Thoracic aorta (tissue), 2 donors: Measurements from ENCODE around the gene KCNJ6. TPM values are rescaled to one million over a fixed set of nuclear protein-coding genes. Genes with fewer than 3 reads are reported as not detected.

Experiments used
- ATAC-seq: fragments of 150-250 bp; one replicate; pipeline ENCODE4 v1.8.0; 2017; ENCODE audit warnings: low read depth; ENCODE audit not compliant: insufficient number of reproducible peaks, low FRiP score
- DNase-seq: peaks from one replicate; pipeline ENCODE4 v3.0.0-alpha.2; 2020; ENCODE audit warnings: low spot score
- H3K27ac ChIP-seq, 2 donors: fragments of 200-600 bp; sonication (generic); 1 replicate in 1 of 2; 2 replicates in 1 of 2; pipeline ENCODE4 v1.5.1; 2016; ENCODE audit warnings: mild to moderate bottlenecking in 2 of 2, moderate library complexity in 2 of 2
- H3K27me3 ChIP-seq: fragments of 200-600 bp; sonication (generic); replicated peaks from 2 replicates; pipeline ENCODE4 v1.6.0; 2016; ENCODE audit warnings: mild to moderate bottlenecking; ENCODE audit not compliant: insufficient read depth
- H3K36me3 ChIP-seq: fragments of 200-600 bp; sonication (generic); one replicate; pipeline ENCODE4 v1.5.1; 2016
- H3K4me1 ChIP-seq, 2 donors: fragments of 200-600 bp; sonication (generic); 1 replicate in 1 of 2; 2 replicates in 1 of 2; pipeline versions ENCODE4 v1.5.1 to v1.6.0; 2016; ENCODE audit warnings: low read depth in 2 of 2, mild to moderate bottlenecking in 1 of 2; ENCODE audit not compliant: control insufficient read depth in 1 of 2
- H3K4me3 ChIP-seq: fragments of 200-600 bp; sonication (generic); 2 replicates; pipeline ENCODE4 v1.5.1; 2016; ENCODE audit warnings: mild to moderate bottlenecking
- H3K9me3 ChIP-seq: fragments of 200-600 bp; sonication (generic); 2 replicates; pipeline ENCODE4 v1.5.1; 2016
- total RNA-seq, 2 donors: library from RNA; depleted of rRNA; stranded (reverse); fragments of >200 nt; gene quantifications; one replicate each; pipeline versions ENCODE4 v1.1.0 to v1.2.3, GENCODE V29; 2016
- TF ChIP-seq, protein P1 (sequence below): fragments of 200-600 bp; sonication (generic); IDR thresholded peaks from one replicate; pipeline ENCODE4 v1.5.1; 2019; ENCODE audit warnings: antibody characterized with exemption

The KCNJ6 gene
- total RNA-seq, 2 donors from 2014 or later, result not detected

DNA sequence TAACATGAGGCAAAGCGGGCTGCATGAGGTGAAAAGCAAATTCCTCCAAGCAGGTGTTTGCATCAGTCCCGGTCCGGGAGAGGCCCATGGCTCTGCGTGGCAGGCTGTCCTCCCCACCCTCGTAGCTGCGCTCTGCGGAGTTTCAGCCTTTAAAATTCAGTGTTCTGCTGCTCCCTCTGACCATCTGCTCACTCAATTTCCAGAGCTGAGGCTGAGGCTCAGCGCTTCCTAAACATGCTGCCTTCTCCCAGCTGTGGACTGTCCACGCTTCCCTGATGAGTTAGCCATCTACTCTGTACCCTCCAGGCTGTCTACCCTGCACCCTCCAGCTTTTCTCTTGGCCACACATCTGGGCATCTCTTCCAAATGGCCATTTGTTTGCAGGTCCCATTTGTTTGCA is 87.7 kb downstream of the KCNJ6 start:
- H3K4me1 ChIP-seq, result no peaks in the 10 kb centered on the region
- no peak overlapping the region for H3K4me3 ChIP-seq
- H3K27ac ChIP-seq, result no peak overlapping the region
- H3K36me3 ChIP-seq, result no peaks in the 10 kb centered on the region
- H3K27me3 ChIP-seq, result no peaks in the 10 kb centered on the region
- DNase-seq, result no peak
- no peak for ATAC-seq
- TF ChIP-seq, protein P1, sequence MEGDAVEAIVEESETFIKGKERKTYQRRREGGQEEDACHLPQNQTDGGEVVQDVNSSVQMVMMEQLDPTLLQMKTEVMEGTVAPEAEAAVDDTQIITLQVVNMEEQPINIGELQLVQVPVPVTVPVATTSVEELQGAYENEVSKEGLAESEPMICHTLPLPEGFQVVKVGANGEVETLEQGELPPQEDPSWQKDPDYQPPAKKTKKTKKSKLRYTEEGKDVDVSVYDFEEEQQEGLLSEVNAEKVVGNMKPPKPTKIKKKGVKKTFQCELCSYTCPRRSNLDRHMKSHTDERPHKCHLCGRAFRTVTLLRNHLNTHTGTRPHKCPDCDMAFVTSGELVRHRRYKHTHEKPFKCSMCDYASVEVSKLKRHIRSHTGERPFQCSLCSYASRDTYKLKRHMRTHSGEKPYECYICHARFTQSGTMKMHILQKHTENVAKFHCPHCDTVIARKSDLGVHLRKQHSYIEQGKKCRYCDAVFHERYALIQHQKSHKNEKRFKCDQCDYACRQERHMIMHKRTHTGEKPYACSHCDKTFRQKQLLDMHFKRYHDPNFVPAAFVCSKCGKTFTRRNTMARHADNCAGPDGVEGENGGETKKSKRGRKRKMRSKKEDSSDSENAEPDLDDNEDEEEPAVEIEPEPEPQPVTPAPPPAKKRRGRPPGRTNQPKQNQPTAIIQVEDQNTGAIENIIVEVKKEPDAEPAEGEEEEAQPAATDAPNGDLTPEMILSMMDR, result no peak
- no peaks in the 10 kb centered on the region for H3K9me3 ChIP-seq

DNA sequence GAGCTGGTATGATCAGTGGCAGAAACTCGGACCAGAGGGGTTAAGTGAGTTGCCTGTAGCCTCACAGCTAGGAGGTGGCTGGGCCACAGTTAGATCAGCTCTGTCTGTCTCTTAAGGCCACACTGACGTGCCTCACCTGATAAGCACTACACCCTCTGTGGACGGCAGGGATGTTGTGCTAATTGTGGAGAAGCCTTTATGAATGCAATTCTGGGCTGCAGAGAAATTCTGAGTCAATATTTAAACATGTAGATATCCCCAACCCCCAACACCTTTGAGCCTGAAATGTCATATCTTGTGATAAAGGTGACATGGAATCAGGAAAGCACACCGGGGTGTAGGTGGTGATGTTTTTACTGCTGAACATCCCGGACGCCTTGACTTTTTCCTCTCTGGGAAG is 88.3 kb downstream of the KCNJ6 start:
- Histone ChIP-seq H3K27ac (no peak overlapping the region), H3K27me3 (no peaks in the 10 kb centered on the region)
- no peak for DNase-seq

DNA sequence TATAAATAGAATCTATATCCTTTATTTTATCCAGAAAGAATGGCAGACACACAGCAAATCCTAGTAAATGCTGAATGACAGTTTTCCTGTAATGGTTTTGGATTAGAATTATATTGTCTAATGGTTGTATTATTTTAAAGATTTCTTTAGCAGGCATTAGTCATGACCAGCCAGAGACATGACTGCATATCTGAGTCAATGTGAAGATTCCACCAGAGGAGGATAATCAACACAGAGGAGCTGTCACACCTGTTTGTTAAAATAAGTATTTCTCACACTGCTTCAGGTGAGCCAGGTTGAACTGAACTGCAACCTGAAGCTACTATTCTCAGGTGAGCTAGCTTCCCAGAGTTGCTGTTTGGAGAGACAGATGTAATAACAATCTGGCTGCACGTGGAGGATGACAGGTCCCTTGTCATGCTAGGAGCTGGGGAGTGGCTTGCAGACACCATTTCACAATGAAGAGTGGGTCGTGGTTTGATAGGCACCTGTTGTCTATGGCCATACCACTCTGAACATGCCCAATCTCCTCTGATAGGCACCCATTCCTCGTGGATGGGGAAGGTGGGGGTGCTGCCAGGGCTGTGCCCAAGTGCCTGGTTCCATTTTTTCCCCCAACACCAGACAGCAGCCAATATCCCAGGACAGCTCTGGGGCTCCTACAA is 94.3 kb downstream of the KCNJ6 start:
- Histone ChIP-seq H3K27me3 (no peaks in the 10 kb centered on the region), H3K4me3 (no peak overlapping the region), H3K4me1 (no peaks in the 10 kb centered on the region), H3K27ac (no peak overlapping the region), H3K9me3 (no peaks in the 10 kb centered on the region), H3K36me3 (no peaks in the 10 kb centered on the region)
- no peak for ATAC-seq
- TF ChIP-seq, protein P1, result no peak
- DNase-seq, result no peak

More for the DNA sequence above, 88.3 kb downstream of the KCNJ6 start:
- Histone ChIP-seq H3K4me1 (no peaks in the 10 kb centered on the region), H3K9me3 (no peaks in the 10 kb centered on the region), H3K36me3 (no peaks in the 10 kb centered on the region), H3K4me3 (no peak overlapping the region)
- ATAC-seq, result no peak
- TF ChIP-seq, protein P1, result no peak

DNA sequence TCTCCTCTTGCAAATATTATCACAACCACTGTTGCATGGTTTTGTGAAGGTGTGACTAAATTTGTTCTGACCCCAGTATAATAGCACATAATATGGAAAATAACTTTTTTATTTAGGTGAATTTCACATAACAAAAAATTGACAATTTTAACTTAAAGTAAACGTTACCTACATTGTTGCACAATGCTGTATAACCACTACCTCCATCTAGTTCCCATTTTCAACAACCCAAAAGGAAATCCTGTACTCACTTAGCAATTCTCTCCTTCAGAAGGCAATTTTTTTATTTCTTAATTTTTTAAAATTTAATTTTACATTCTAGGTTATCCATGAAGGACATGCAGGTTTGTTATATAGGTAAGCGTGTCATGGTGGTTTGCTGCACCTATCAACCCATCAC is 95.2 kb downstream of the KCNJ6 start:
- Histone ChIP-seq H3K4me1 (no peaks in the 10 kb centered on the region), H3K36me3 (no peaks in the 10 kb centered on the region), H3K9me3 (no peaks in the 10 kb centered on the region), H3K4me3 (no peak overlapping the region), H3K27ac (no peak overlapping the region), H3K27me3 (no peaks in the 10 kb centered on the region)
- ATAC-seq (no peak), DNase-seq (no peak)
- TF ChIP-seq, protein P1, result no peak

DNA sequence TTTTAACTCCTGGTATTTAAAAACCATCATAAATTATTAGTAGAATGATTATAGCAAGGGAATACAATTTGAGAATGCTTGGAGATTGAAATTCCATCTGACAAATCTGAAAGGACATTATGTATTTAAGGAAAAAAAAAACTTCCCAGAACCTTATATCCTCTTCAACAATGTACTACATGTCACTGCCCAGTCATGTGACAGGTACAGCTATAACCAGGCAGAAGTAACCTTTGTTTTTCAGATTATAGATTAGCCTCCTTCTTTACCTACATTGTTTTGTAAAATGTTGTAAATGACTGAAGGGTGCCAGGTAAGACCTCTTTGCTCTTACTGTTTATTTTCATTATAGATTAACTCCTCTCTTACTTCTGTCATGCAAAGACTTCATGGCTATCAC is 96.9 kb downstream of the KCNJ6 start:
- Histone ChIP-seq H3K4me1 (no peaks in the 10 kb centered on the region), H3K27me3 (no peaks in the 10 kb centered on the region), H3K27ac (no peak overlapping the region), H3K36me3 (no peaks in the 10 kb centered on the region), H3K4me3 (no peak overlapping the region), H3K9me3 (no peaks in the 10 kb centered on the region)
- ATAC-seq, result no peak
- no peak for DNase-seq
- TF ChIP-seq, protein P1, result no peak
